GM21717 (cell line): ENCODE measurements around the gene JUND.
"Not testable (repeated sequence)": the region's sequence is repeated elsewhere in the genome, so short reads cannot be mapped to it uniquely, and the experiment has no call there.

ENCODE experiments used
- ATAC-seq: cut with Tn5 transposase; IDR thresholded peaks from one replicate; pipeline ENCODE4 v1.9.1; 2021; ENCODE audit warnings: mild to moderate bottlenecking, moderate library complexity; ENCODE audit not compliant: unreplicated experiment

JUND gene

GRCh38 chr19:18281082-18282020, at the start of gene JUND:
Gene JUND (minus strand): TSS chr19:18281622. CDS start chr19:18281484, 138 bp downstream.
- ATAC-seq, result peak; percentile 48

GRCh38 chr19:18330868-18331267, 49.4 kb upstream of the JUND start:
- ATAC-seq, result no peak

DNA sequence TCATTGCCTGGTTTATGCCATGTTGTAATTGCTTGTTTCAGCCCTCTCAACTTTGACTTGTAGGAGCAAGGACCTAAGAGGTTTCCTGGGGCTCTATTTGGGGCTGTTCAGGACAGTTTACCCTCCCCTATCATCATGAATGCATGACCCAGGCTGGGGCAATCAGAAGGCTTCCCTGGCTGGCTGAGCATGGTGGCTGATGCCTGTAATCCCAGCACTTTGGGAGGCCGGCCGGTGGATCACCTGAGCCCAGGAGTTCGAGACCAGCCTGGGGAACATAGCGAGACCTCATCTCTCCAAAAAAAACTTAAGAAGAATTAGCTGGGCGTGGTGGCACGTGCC, 47.6 kb upstream of the JUND start:
- ATAC-seq, result no peak

DNA sequence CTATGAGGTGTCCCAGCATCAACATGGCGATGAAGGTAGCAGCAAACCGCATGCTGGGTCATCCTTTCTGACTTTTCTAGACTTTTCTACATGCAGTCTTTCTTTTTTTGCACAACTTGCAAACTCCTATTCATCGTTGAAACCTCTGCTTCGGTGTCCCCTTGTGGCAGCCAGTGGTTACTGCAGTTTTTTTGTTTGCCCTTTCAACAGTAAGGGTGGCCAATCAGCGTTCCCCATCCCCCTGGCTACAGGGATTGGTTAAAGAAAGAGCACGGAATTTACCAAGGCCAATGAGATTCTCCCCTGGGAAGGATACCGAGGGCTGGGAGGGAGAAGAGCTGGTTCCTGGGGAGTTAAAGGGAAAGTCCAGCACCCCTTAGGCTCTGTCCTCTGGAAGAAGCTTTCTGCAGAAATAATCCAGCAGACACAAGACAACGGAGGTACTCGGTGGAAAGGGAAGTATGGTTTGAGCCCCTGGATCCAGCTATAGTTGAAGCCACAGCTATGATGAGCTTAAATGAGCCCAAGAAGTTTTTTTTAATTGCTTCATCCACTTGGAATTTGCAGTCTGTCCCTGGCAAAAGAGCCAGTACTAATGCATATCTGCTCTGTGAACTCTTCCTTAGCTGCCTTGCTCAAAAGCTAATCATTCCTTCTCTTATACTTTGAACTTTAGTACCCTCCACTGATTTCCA, 47.1 kb upstream of the JUND start:
- ATAC-seq, result peak; percentile 67

DNA sequence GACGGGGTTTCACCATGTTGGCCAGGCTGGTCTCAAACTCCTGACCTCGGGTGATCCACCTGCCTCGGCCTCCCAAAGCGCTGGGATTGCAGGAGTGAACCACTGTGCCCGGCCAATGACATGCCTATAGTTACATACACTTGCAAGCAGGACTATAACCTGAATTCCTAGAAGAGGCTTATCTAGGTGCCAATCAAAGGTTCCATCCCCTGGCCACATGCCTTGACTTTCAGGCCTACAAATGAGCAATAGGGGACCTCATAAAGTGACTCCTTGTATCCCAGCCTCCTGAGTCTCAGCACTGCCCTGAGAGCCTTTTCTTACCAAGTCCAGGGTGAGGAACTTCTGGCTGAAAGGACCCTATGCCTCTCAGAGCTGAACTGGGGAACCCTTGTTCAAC, 45.4 kb upstream of the JUND start:
- no peak for ATAC-seq

DNA sequence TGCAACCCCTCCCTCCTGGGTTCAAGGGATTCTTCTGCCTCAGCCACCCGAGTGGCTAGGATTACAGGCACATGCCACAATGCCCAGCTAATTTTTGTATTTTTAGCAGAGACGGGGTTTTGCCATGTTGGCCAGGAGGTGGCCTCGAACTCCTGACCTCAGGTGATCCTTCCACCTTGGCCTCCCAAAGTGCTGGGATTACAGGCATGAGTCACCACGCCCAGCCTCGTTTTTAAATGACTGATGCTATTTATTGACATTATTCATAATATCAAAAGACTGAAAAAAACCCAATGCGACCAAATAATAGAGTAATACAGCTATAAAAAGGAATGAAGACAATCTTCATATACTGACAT, 42.9 kb upstream of the JUND start:
- not testable (repeated sequence) for ATAC-seq

GRCh38 chr19:18322759-18323460, 41.5 kb upstream of the JUND start, which contains the start of gene LSM4:
Gene LSM4 (minus strand): TSS chr19:18323076. CDS start chr19:18323020, 56 bp downstream.
- ATAC-seq, result peak; percentile 81

DNA sequence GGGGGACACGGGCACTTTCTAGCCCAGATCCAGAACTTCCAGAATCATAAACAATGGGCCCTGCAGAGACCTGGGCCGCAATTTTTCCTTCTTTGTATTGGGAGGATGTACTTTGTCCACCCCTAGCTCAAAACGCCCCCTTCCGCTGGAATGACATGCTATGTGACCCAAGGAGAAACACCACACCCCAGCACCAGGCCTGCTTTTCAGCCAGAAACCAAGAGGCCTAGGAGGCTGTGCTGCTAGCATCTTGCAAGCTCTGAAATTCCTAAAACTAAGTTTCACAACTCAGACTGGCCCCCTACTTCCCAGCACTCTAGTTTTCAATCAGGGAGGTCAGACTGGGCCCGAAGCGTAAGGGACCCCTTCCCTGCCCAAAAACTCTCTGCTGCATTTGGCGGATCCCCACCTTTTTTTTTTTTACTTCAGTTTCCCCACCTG, 40.9 kb upstream of the JUND start:
- peak; percentile 4 for ATAC-seq

GRCh38 chr19:18321734-18322102, 40.3 kb upstream of the JUND start:
- ATAC-seq, result no peak

DNA sequence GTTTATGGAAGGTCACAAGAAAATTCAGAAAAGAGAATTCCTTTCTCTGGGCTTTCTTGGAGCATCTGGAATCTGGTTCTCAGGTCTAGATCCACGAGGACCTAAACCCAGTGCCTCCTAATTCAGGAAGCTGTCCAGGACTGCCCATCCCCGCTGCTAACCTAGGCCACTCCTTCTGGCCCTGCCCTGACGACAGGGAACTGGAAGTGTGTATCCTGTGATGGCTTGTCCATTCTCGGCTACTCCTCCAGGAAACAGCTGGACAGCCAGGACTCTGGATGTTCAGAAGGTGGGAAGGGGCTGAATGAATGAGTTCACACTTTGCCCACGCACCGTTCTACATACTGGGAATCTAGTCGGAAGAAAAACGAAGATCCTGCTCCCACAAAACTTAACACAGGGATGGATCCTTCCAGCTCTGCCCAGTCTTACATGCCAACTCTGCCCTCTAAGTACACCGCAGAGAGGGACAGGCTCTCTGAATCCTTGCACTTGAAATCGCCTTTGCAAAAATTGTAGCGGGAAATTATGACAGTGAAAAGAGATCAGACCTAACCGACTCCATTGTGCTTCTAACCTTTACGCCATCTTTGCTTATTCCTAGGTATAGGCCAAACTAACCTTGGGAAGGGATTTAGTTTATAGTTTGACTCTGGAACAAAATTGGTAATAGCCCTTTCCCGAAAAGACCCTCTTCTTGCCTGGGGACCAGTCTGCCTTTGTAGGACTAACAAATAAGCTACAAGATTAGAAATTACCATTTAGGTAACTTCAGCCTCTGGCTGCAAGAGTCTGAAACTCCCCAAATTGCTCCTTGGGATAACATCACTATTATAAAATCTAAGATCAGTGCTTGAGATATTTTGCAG, 39.7 kb upstream of the JUND start:
- ATAC-seq, result no peak

DNA sequence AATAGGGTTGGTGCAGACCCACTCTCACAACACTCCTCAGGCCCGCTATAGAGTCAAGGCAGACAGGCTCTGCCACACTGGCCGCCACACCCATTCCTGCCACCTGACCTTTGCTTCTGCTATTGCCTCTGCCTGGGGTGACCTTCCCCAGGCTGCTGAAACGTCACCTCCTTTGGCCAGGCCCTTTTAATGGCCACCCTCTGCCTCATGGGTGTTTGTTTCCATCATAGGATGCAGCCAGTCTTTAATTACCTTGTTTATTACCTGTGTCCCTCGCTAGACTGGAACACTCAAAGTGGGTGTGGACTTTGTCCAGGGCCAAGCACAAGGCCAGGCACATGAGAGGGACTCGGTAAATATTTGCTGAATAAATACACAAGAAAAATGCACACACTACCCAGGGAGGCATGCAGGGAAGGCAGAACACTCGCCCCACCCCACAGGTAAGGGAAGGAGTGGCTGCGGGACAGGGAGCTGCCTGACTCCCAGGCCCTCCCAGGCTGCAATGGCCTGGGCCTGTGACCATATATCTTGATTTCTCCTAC, 38.2 kb upstream of the JUND start:
- ATAC-seq, result no peak

DNA sequence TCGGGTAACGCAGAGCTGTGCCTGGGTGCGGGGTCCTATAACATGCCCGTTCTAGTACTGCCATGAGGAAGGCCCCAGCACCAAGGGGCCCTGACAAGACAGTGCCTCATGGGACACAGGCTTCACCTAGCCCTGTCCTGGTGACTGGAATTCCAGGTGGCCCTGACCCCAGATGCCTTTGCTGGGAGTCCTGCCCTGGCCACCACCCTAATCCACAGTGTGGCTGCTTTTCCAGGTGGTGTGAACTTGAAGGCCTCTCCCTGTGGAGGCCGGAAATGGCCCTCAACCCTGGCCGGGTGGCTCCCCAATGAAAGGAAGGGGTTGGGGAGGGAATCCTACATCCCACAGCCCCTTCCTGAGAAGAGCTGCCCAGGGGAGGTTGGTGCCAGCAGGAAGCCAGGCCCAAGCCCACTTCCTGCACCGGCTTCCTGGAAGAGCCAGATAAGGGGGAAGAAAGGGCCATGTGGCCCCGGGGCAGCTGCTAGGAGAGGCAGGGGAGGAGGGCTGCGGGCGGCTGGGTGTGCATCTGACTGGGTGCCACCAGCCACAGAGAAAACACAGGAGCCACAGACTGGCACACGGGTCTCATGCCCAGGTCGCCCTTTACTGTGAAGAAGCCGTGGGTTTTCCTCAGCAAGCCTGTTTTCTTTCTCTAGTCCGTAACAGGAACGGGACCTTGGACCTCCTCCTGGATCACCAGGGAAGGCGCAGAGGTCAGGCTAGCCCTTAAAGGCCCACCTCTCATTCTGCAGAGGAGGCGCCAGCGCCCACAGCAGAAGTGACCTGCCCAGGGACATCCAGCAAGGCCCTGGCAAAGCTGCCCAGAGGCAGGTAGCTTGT, 36.8 kb upstream of the JUND start:
- no peak for ATAC-seq

GRCh38 chr19:18313398-18313797, 32.0 kb upstream of the JUND start:
- ATAC-seq, result no peak

DNA sequence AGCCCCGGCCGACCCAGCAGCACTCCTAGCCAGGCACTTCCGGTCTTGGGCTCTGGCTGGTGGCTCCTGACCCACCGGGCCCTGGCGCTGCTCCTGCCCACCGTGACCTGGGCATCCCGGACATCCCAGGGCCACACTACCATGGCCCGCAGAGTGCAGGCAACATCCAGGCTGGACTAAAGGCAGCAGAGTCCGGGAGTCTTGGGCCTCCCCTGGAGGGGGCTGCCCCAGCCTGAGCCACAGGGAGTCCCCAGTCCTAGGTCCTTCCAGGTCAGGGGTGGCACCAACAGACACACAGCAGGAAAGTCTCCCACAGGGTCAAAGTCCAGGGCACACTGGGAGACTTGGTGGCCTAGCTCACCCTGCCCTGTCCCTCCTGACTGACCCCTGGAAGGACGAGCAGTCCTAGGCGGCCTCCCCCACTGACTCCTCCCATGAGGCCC, 30.7 kb upstream of the JUND start:
- ATAC-seq, result no peak

DNA sequence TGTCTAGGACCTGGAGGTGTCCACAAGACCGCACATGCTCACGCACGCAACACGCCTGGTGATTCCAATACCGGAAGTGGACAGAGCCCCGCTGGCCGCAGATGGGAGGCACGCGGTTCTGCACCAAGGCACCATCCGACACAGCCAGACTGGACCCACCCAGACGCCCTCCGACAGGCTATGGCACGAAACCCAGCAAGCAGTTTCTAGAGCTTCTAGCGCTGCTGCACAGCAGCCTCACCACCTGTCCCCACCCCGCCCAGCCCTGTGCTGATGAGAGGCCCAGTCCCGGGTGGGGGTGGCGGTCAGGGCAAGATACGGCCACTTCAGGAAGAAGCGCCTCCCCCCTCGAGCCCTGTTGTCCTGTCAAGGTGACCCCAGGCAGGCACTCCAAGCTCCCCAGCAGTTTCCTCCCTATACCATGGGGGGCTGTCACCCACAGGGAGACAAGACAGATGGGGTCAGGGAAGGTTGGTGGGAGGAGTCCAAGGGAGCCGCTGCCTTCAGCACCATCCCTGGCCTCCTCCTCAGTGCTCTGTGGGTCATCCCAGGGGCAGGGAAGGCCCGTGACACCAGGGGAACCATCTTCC, 30.2 kb upstream of the JUND start:
- no peak for ATAC-seq

DNA sequence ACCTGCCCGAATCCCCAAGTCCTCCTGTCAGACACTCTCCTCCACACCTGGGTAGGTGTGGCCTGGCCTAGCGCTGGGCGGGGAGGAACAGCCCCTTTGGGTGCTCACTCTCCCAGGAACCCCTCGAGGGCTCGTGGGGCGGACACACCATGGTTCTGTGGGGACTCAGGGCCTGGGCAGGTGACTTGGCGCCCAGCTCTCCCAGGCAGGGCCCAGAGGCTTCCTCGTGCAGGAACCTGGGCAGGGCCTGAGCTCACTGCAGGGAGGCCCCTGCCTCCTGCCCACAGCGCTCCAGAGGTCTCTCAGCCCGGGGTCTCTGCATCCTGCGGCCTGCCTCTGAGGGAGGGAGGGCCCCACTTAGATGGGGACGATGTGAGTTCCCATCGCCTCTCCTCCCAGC, 29.5 kb upstream of the JUND start:
- no peak for ATAC-seq

DNA sequence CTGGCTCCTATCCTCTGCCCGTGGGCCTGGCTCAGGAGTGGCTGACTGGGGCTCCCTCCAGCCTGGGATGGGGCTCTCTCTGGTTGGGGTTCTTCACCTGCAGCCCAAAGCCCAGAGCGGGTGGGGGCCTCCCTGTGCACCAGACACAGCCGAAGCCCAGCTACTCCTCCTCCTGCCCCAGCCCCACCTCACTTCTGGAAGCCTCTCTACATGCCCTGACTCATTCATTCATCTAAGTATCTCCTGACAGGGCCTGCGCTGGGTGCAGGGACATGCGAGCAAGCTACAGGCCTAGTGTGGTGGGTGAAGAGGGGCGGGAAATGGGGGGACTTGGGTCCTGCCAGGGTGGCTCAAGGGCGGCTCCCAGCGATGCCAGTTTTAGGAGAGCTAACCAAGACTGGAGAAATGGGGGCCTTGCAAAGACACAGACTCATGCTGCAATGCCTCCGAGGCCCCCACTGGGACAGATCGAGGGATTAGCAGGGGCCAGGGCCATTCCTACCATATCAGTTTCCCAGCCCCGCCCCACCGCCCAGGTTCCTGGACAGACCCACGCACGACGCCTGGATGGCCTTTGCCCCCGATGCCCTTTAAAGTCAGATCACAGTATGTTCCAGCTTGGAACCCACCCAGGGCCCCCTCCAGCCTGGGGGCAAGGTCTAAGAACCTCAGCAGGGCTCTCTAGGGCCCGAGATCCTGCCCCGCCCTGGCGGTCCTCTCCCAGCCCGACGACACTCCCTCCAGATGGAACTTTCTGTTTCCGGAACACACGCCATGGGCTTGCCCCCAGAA, 28.9 kb upstream of the JUND start:
- ATAC-seq, result no peak

- ATAC-seq, result no peak
Measured at GRCh38 chr19:18309525-18310064, 28.2 kb upstream of the JUND start.
